Measurements from ENCODE around the gene RPUSD4. TPM values are rescaled to one million over a fixed set of nuclear protein-coding genes. Genes with fewer than 3 reads are reported as not detected.

Gene RPUSD4
- total RNA-seq, 1 experiment from 2014 or later = 42.9 TPM

DNA sequence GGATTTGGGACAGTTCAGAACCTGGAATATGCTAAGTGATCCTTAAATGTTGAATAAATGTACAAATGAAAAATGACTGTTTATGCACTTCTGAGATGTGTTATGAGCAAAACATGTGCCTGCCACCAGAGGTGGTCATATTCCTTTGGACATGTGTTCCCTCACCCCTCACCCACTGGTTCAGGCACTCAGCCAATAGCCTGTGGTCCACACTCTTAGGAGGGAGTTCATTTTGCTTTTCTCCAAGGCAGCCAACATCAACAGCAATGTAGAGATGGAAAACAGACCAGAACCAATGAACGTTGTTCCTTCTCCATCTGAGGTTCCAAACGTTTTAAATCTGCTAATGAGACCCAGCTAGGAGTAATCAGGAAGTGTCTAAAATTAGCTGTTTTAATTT is 44.0 kb downstream of the RPUSD4 start:
- Histone ChIP-seq H2BK15ac (ENCODE audit: low read depth, low read length) (no peak overlapping the region), H3K23ac (ENCODE audit: insufficient read length, low read depth, low read length) (no peak overlapping the region), H3K56ac (ENCODE audit: insufficient read length, low read depth, low read length) (no peak overlapping the region), H3K79me1 (ENCODE audit: insufficient read depth, low read depth, low read length, poor library complexity, severe bottlenecking) (no peaks in the 10 kb centered on the region), H2BK120ac (ENCODE audit: low read depth, low read length, poor library complexity, severe bottlenecking) (no peak overlapping the region), H2AK5ac (ENCODE audit: insufficient read length, low read length) (no peak overlapping the region), H4K8ac (replicated peaks; ENCODE audit: insufficient read length, low read depth, low read length) (no peak overlapping the region), H4K91ac (ENCODE audit: insufficient read length, low read depth, low read length) (no peak overlapping the region), H3T11ph (ENCODE audit: low read length) (no peak overlapping the region), H2BK12ac (ENCODE audit: insufficient read length, low read depth, low read length) (no peak overlapping the region), H3K79me2 (ENCODE audit: insufficient read depth, low read length) (no peaks in the 10 kb centered on the region), H3K9me3 (ENCODE audit: control insufficient read depth, low read depth, low read length) (no peaks in the 10 kb centered on the region), H3K4me1 (ENCODE audit: insufficient read depth, low read length) (peaks cover 6% of the 10 kb centered on the region; the same call in 1 of the 2 replicates), H3K27me3 (ENCODE audit: insufficient read depth, low read length) (no peaks in the 10 kb centered on the region), H3K9ac (ENCODE audit: extremely low read depth, insufficient read length, low read length) (no peak overlapping the region), H3K4ac (ENCODE audit: low read depth, low read length) (no peak overlapping the region), H2BK5ac (ENCODE audit: insufficient read length, low read length) (no peak overlapping the region), H2BK20ac (ENCODE audit: low read depth, low read length, poor library complexity, severe bottlenecking) (no peak overlapping the region), H3K18ac (ENCODE audit: insufficient read length, low read depth, low read length) (no peak overlapping the region), H3K27ac (ENCODE audit: insufficient read length, low read depth, low read length) (no peak overlapping the region), H4K20me1 (ENCODE audit: control insufficient read depth, insufficient read depth, insufficient read length) (no peaks in the 10 kb centered on the region), H3K14ac (ENCODE audit: insufficient read depth, low read length) (no peak overlapping the region), H4K5ac (ENCODE audit: insufficient read length, low read depth, low read length) (no peak overlapping the region), H2AFZ (ENCODE audit: low read length) (no peak overlapping the region), H3K23me2 (ENCODE audit: insufficient read length, low read depth, low read length, poor library complexity, severe bottlenecking) (no peaks in the 10 kb centered on the region), H3K4me2 (ENCODE audit: insufficient read depth, insufficient read length, low read length) (no peak overlapping the region)
- H3K27ac Mint-ChIP-seq = no peak overlapping the region
- peaks cover 48 to 66% of the 10 kb centered on the region in 2 experiments for H3K4me1 Mint-ChIP-seq
- H3K9me3 Mint-ChIP-seq = no peaks in the 10 kb centered on the region; a peak in 1 of 5 replicates
- no peak for DNase-seq
- no peak overlapping the region for H3K4me3 Mint-ChIP-seq
- H3K27me3 Mint-ChIP-seq (ENCODE audit: low read depth) = peaks cover 5% of the 10 kb centered on the region
- TF ChIP-seq, protein P1, sequence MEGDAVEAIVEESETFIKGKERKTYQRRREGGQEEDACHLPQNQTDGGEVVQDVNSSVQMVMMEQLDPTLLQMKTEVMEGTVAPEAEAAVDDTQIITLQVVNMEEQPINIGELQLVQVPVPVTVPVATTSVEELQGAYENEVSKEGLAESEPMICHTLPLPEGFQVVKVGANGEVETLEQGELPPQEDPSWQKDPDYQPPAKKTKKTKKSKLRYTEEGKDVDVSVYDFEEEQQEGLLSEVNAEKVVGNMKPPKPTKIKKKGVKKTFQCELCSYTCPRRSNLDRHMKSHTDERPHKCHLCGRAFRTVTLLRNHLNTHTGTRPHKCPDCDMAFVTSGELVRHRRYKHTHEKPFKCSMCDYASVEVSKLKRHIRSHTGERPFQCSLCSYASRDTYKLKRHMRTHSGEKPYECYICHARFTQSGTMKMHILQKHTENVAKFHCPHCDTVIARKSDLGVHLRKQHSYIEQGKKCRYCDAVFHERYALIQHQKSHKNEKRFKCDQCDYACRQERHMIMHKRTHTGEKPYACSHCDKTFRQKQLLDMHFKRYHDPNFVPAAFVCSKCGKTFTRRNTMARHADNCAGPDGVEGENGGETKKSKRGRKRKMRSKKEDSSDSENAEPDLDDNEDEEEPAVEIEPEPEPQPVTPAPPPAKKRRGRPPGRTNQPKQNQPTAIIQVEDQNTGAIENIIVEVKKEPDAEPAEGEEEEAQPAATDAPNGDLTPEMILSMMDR (conservative IDR thresholded peaks at IDR 0.05) = no peak
- no peaks in the 10 kb centered on the region for H3K36me3 Mint-ChIP-seq (ENCODE audit: insufficient read depth in 1 of 3, low read depth in 3 of 3)
- no CpG with 5 or more reads among the region's 2 CpGs for whole genome bisulfite sequencing (ENCODE audit: extremely low coverage, insufficient read length, low lambda C conversion rate)
